Ovary (tissue), 3 donors: Measurements from ENCODE around the gene YY1.
"Not testable (repeated sequence)": the region's sequence is repeated elsewhere in the genome, so short reads cannot be mapped to it uniquely, and the experiment has no call there.

Source experiments
- EP300 ChIP-seq: sonication (generic); formaldehyde crosslinking; IDR thresholded peaks from one replicate; pipeline ENCODE4 v1.6.1; 2017; ENCODE audit warnings: antibody characterized with exemption
- POLR2A ChIP-seq: fragments of 450-650 bp; IDR thresholded peaks from one replicate; pipeline ENCODE4 v1.6.1; 2017; ENCODE audit warnings: antibody characterized with exemption, mild to moderate bottlenecking, moderate library complexity
- TF ChIP-seq, protein P1 (sequence below), 3 donors: fragments of 450-650 bp in 2 of 3; fragments of 200-600 bp in 1 of 3; IDR thresholded peaks; one replicate each; pipeline versions ENCODE4 v1.5.1 to v1.8.0; 2016 to 2022; ENCODE audit warnings: antibody characterized with exemption in 3 of 3, mild to moderate bottlenecking in 1 of 3
- donor health status: DM: no; HTN: no; CAD: no.

GRCh38 chr14:100208136-100208535 lies 30.8 kb upstream of the YY1 start:
- TF ChIP-seq, protein P1, sequence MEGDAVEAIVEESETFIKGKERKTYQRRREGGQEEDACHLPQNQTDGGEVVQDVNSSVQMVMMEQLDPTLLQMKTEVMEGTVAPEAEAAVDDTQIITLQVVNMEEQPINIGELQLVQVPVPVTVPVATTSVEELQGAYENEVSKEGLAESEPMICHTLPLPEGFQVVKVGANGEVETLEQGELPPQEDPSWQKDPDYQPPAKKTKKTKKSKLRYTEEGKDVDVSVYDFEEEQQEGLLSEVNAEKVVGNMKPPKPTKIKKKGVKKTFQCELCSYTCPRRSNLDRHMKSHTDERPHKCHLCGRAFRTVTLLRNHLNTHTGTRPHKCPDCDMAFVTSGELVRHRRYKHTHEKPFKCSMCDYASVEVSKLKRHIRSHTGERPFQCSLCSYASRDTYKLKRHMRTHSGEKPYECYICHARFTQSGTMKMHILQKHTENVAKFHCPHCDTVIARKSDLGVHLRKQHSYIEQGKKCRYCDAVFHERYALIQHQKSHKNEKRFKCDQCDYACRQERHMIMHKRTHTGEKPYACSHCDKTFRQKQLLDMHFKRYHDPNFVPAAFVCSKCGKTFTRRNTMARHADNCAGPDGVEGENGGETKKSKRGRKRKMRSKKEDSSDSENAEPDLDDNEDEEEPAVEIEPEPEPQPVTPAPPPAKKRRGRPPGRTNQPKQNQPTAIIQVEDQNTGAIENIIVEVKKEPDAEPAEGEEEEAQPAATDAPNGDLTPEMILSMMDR (IDR thresholded peaks at IDR 0.05), result not testable (repeated sequence)
- TF ChIP-seq POLR2A, EP300: not testable (repeated sequence)
